HG02840 (cell line): Measurements from ENCODE around the gene ENTHD1.

Experiments used
- ATAC-seq: cut with Tn5 transposase; IDR thresholded peaks from one replicate; pipeline ENCODE4 v1.9.1; 2021; ENCODE audit warnings: mild to moderate bottlenecking, moderate library complexity, moderate number of reproducible peaks; ENCODE audit not compliant: unreplicated experiment, low FRiP score

The ENTHD1 gene

GRCh38 chr22:39925909-39926679, 32.5 kb upstream of the ENTHD1 start:
- ATAC-seq = no peak

GRCh38 chr22:39925273-39925672, 31.7 kb upstream of the ENTHD1 start:
- no peak for ATAC-seq

- ATAC-seq = no peak
Observed at GRCh38 chr22:39924286-39924685, 30.7 kb upstream of the ENTHD1 start.

GRCh38 chr22:39923696-39924095, 30.1 kb upstream of the ENTHD1 start:
- ATAC-seq = no peak

GRCh38 chr22:39920134-39920743, 26.7 kb upstream of the ENTHD1 start:
- no peak for ATAC-seq

GRCh38 chr22:39917776-39918495, 24.4 kb upstream of the ENTHD1 start:
- no peak for ATAC-seq

GRCh38 chr22:39917197-39917643, 23.7 kb upstream of the ENTHD1 start:
- no peak for ATAC-seq

- ATAC-seq = no peak
Observed at GRCh38 chr22:39916496-39916895, 22.9 kb upstream of the ENTHD1 start.

- ATAC-seq = no peak
Observed at GRCh38 chr22:39915295-39915726, 21.8 kb upstream of the ENTHD1 start.

- no peak for ATAC-seq
Observed at GRCh38 chr22:39914584-39914983, 21.0 kb upstream of the ENTHD1 start.

GRCh38 chr22:39913886-39914285, 20.3 kb upstream of the ENTHD1 start:
- no peak for ATAC-seq

GRCh38 chr22:39913321-39913720, 19.8 kb upstream of the ENTHD1 start:
- ATAC-seq = no peak

- no peak for ATAC-seq
Observed at GRCh38 chr22:39910876-39911613, 17.5 kb upstream of the ENTHD1 start.

GRCh38 chr22:39908737-39909136, 15.2 kb upstream of the ENTHD1 start:
- ATAC-seq = no peak

GRCh38 chr22:39908136-39908535, 14.6 kb upstream of the ENTHD1 start:
- no peak for ATAC-seq

- ATAC-seq = no peak
Observed at GRCh38 chr22:39907605-39908097, 14.1 kb upstream of the ENTHD1 start.

GRCh38 chr22:39907047-39907446, 13.5 kb upstream of the ENTHD1 start:
- ATAC-seq = no peak

- no peak for ATAC-seq
Observed at GRCh38 chr22:39906207-39906606, 12.6 kb upstream of the ENTHD1 start.

- ATAC-seq = no peak
Observed at GRCh38 chr22:39905687-39906086, 12.1 kb upstream of the ENTHD1 start.

GRCh38 chr22:39904862-39905261, 11.3 kb upstream of the ENTHD1 start:
- ATAC-seq = no peak
